Heart left ventricle (tissue), 13 donors: ENCODE results near the gene ZNF536.

ENCODE experiments used
- CTCF ChIP-seq, 12 donors: fragments of 200-600 bp; sonication (generic) in 4 of 12; IDR thresholded peaks; one replicate each; pipeline versions ENCODE4 v1.5.0 to v1.8.0; 2018 to 2022; ENCODE audit warnings: antibody characterized with exemption in 12 of 12, mild to moderate bottlenecking in 5 of 12
- POLR2A ChIP-seq, 2 donors: fragments of 450-650 bp; IDR thresholded peaks; one replicate each; pipeline ENCODE4 v1.6.1; 2017; ENCODE audit warnings: antibody characterized with exemption in 2 of 2, mild to moderate bottlenecking in 2 of 2, moderate library complexity in 2 of 2
- donor health status: ischemic (EF 13 %, LVEDD 7.1; RV severe dilation, severe dysfunction).
- donor health status: DM: no; HTN: yes; CAD: no.
- donor health status: DM: no; HTN: no; CAD: no.
- donor health status: ischemic (EF 25% LVEDD 6.9; RV normal size, moderate dysfunction).
- donor health status: ischemic (EF 25% LVEDD 5.7; RV mildly dilated, moderate dysfunction).
- donor health status: ischemic (EF 35%, LVEDD 5.7; RV mildly dilated, moderate dysfunction).
- donor health status: nonischemic (EF 11% LVEDD 7.7; RV severe dilation, severe dysfunction).
- donor health status: DM: yes; HTN: yes; CAD: no.
- donor health status: PGD.
- donor health status: ischemic (EF 29% LVEDD 5.4; RV normal size, mild dysfunction).
- donor health status: nonischemic (EF 23%, LVEDD 6.1; RV moderate dilation, normal function).

- no peak for TF ChIP-seq POLR2A (IDR thresholded peaks at IDR 0.05)
- no peak for TF ChIP-seq CTCF (IDR thresholded peaks at IDR 0.05)
Observed at GRCh38 chr19:30407068-30407709, 35.0 kb downstream of the ZNF536 start.
